HS-27A (cell line): ENCODE data around the gene RBFA.
"Not testable (repeated sequence)": the region's sequence is repeated elsewhere in the genome, so short reads cannot be mapped to it uniquely, and the experiment has no call there.

Experiments
- DNase-seq: peaks from one replicate; pipeline ENCODE4 v3.0.0-alpha.2; 2012; ENCODE audit warnings: low read depth, missing footprints

RBFA gene

GRCh38 chr18:80034068-80034851 lies at the start of gene RBFA:
Gene RBFA (plus strand): TSS chr18:80034434. CDS start chr18:80034496, 62 bp downstream.
- DNase-seq, result peak; percentile 40

DNA sequence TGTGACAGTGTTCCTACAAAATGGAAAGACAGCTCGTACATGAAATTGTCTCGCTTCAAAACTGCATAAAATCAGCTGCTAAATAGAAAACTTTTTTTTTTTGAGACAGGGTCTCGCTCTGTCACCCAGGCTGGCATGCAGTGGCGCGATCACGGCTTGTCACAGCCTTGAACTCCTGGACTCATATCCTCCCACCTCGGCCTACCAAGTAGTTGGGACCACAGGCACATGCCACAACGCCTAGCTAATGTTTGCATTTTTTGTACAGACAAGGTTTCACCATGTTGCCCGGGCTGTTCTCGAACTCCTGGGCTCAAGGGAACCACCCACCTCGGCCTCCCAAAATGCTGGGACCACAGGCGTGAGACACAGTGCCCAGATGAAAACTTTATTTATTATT lies 49.1 kb upstream of the RBFA start:
- DNase-seq, result no peak

DNA sequence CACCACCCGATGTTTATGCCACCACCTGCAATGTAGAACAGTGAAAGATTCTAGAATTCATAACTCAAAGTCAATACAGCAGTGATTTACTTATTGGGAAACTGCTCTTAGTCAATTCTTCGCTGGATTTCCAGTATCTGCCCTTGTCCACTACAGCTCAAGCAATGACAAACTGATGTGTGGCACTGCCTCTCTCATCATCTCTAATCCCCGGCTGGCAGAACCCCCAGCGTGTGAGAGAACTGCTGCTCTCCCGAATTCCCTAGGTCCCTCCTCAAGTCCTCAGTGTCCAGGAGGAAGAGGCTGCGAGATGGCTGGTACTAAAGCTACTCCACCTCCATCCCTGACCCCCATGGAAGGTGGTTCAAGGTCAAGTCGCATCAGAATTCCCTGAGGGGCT lies 47.5 kb upstream of the RBFA start:
- no peak for DNase-seq

DNA sequence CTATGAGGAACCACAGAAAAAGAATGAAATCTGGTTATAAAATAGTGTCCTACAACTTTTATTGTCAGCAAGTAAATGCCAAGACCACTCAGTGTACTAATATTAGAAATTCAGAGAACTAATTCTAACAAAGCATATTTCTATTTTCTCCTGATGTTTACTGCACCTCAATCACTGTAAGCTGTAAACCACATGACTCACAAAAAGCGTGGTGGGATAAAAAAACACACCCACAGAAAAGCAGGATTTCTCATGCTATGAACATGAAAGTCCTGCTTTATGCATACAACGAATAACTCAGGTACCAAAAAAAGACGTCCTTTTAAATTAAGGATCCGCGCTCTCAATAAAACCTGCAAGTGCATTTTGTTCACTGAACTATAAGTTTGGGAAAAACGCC lies 46.7 kb upstream of the RBFA start:
- DNase-seq, result no peak

GRCh38 chr18:79988071-79988450 lies 46.2 kb upstream of the RBFA start:
- no peak for DNase-seq

DNA sequence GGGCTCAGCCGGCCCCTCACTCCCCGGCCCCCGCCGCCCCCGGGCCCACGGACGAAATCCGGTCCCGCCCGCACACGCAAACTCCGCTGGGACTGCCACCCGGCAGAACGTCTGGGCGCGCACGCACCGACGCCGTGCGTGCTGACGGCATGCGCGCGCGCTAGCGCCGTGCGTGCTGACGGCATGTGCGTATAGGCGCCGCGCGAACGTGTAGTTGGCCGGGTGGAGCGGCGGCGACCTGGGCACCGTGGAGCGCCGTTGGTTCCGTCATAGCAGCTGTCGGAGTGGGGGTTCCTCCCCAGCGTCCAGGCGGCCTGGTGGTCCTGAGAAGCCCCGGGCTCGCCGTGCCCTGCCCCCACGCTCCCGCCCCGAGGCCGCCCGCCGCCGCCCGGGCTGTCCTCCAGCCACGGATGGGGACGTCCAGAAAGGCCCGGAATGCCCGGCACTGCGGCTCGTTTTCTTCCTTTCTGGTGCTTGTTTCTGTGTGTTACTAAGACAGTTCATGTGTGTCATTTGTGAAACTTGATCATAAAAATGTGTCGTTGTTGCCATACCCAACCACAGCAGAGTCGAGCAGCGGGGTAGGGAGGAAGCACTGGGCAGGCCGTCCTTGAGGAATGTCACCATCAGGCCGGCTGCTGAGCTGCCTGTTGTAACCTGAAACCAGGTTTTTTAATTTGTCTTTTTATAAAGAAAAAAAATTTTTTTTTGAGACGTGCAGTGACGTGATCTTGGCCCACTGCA lies 45.6 kb upstream of the RBFA start, which contains the start of gene TXNL4A:
TXNL4A (minus strand) TSS at position 113 of the 744 bp plus-strand sequence. CDS start 171 bp downstream, outside the sequence.
- DNase-seq, result no peak

DNA sequence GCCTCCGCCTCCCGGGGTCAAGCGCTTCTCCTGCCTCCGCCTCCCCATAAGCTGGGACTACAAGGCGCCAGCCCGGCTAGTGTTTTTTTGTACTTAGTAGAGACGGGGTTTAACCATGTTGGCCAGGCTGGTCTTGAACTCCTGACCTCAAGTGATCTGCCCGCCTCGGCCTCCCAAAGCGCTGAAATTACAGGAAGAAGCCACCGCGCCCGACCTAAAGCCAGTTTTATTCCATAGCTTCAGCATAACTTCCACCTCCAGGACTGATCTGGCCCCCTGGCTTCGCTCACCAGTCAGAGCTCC lies 45.1 kb upstream of the RBFA start:
- no peak for DNase-seq

- no peak for DNase-seq
These were observed 42.7 kb upstream of the RBFA start for GRCh38 chr18:79991494-79991893.

DNA sequence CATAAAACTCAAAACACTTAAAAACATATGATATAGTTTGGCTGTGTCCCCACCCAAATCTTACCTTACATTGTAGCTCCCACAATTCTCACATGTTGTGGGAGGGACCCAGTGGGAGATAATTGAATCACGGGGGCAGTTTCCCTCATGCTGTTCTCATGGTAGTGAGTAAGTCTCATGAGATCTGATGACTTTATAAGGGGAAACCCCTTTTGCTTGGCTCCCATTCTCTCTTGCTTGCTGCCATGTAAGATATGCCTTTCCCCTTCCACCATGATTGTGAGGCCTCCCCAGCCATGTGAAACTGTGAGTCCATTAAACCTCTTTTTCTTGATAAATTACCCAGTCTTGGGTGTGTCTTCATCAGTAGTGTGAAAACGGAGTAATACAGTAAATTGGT lies 34.5 kb upstream of the RBFA start:
- DNase-seq, result not testable (repeated sequence)

GRCh38 chr18:80000877-80001276 lies 33.4 kb upstream of the RBFA start:
- no peak for DNase-seq

GRCh38 chr18:80002468-80002867 lies 31.8 kb upstream of the RBFA start:
- no peak for DNase-seq

GRCh38 chr18:80004600-80005342 lies 29.5 kb upstream of the RBFA start:
- DNase-seq, result no peak

- DNase-seq, result no peak
These were observed 27.5 kb upstream of the RBFA start for GRCh38 chr18:80006724-80007123.

GRCh38 chr18:80009661-80010550 lies 24.3 kb upstream of the RBFA start:
- no peak for DNase-seq

DNA sequence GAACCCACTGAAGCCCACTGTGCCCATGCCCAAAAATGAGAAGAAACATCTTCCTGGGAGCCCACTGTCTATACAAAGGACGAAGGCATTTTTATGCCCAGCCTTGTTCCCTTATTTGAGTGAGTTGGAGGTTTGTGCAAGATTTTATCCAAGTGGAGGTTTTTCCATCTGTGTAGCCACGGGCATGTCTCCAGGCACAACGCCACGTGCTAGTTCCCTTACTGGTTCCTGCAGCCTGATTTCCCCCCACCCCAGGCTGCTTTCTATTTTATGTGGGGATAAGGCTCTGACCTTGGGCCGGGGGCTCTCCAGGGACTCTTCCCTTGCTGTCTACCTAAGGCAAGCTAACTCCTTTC lies 23.7 kb upstream of the RBFA start:
- no peak for DNase-seq

DNA sequence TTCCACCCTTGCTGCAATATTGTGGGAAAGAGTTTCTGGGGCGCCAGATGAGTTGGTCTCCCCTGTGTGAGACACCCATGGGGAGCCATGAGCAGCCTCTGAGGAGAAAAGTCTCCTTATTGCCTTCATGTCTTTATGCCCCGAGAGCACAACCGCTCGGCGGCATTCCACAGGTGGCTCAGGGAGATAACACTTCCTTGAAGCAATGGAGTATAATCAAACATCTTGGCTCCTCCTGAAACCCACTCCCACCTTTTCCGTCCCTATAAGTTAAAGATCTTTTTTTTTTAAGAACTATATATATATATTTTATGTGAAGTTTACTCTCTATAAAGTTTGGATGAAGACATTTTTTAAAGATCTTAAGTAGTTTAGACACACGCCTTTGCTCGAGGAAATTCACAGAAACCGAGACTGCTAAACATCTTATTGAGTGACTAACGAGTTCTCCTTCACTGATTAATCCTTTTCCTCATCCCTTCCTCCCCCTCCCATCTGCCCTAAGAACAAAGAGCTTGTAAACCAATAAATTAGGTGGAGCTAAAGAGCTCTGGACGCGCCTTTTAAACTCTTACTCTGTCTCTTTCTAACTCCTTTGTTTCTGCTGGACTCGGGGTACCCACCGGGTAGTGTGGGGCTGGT lies 22.6 kb upstream of the RBFA start:
- not testable (repeated sequence) for DNase-seq

GRCh38 chr18:80012714-80013113 lies 21.5 kb upstream of the RBFA start:
- DNase-seq, result no peak

DNA sequence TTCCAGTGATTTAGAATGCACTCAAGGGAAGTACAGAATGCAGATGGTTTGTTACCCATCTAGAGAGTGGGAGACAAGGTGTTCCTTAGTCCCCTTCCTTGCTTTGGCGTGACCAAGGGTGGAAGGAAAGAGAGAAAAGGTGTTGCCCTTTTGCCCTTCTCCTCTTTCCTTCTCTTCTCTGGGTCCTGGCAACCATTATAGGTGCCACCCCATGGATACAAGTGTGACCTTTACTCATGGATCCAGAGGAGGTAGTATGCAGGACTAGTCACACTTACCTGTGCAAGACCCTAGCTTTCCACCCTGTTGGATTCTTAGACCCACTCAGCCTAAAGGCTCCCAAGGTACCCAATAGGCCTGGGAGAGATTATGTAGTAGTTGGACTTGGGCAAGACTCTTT lies 11.6 kb upstream of the RBFA start:
- no peak for DNase-seq

GRCh38 chr18:80023173-80023572 lies 11.1 kb upstream of the RBFA start:
- no peak for DNase-seq

DNA sequence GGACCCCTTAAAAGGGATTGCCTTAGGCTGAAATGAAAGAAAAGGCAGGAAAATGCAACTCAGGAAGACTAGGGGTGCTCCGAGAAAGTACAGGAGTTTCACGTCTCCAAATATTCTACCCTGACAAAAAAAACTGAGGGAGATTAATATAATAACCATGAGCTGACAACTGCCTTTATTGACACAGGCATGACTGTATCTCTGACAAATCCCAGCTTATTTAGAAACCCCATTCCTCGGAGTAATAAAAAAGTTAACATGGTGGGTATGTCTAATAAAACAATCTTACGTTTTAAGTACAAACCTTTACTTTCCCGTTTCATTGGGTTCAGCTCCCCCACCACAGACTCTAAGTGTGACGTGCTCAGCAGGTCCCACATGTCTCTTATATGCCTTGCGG lies 7.9 kb upstream of the RBFA start:
- DNase-seq, result no peak

DNA sequence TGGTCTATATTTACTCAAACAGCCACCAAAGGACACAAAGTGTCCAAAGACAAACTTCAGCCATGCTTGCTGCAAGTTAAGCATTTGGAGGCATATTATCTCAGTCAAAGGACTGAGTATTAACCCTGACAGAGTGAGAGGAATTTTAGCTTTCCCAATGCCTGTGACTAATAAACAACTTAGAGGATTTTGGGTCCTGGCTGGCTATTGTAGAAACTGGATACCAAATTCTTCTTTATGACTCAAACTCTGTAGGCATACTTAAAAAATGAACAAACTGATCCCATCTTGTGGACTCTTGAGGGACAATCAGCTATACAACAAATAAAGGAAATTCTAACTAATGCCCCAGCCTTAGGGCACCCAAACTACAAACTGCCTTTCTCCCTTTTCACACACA lies 6.5 kb upstream of the RBFA start:
- DNase-seq, result not testable (repeated sequence)
